NCI-H2196 treated with DMSO at 0.1 percent for 48 hours (cell line): ENCODE data around the gene NOS1.
"Not testable (repeated sequence)": the region's sequence is repeated elsewhere in the genome, so short reads cannot be mapped to it uniquely, and the experiment has no call there.

Experiments
- DNase-seq: peaks from one replicate; lab custom pipeline; 2025; ENCODE audit not compliant: unreplicated experiment; lab: John Stamatoyannopoulos, UW

The NOS1 gene

DNA sequence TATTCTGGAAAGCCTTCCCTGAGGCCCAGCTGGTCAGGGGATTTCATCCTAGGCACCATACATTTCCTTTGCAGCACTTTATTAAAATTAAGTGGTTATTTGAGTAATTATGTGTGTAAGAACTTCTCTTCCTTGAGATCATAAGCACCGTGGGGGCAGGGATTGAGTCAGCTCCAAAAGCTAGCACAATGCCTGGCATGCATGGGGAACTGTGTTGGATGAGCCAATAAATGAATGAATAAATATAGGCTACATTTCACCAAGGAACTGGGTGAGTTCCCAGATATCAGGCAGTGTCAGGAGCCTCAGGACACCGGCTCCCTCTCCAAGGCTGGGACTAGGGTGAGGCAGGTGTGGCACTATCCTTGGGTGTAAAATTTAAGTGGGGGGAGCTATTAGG lies 88.3 kb downstream of the NOS1 start:
- no peak for DNase-seq

DNA sequence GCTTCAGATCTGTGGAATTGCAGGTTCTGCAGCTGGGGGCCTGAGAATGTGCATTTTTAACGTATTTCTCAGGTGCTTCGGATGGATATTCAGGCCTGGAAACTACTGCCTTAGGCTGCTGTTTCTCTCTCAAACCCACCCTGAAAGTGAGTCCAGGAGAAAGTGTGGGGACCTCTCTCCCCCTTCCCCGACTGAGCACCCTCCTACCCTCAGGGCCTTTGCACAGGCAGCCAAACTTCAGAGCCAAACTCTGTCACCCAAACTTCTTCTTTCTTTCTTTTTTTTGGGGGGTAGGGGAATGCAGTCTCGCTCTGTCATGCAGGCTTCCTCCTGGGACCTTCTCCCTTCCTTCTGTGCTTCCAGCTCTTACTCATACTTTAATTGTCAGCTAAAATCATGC lies 88.7 kb downstream of the NOS1 start:
- DNase-seq, result no peak

DNA sequence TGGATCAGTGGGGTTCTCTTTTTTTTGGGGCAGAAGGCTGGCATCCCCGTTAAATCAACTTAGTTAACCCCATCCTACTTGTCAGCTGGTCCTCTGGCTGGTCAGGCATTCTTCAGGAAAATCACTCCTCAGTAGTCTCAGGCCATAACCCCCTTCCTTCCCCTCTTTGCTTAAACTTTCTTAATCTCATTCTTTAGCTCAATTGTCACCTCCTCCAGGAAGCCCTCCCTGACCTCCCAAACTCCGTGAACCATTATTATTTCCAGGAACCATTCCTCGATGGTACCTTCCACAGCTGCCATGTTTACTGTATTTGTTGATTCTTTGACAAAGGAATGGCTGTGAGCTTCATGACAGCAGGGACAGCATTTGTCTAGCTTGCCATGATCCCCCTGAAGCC lies 98.7 kb downstream of the NOS1 start:
- no peak for DNase-seq

DNA sequence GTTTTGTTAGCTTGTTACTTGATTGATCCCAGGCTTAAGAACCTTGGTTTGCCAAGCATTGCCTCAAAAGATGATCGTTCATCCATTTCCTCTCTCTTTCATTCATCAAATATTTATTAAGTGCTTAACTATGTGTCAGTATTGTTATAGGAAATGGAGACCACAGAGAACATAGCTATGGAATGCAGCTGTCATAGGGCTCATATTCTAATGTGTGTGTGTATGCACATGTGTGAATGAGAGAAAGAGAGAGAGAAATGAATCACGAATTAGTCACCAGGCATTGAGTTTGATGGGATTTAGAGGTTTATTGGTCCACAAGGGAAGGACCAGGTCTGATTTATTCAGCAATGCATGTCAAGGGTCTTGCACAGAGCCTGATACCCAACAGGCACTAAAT lies 100.2 kb downstream of the NOS1 start:
- no peak for DNase-seq

DNA sequence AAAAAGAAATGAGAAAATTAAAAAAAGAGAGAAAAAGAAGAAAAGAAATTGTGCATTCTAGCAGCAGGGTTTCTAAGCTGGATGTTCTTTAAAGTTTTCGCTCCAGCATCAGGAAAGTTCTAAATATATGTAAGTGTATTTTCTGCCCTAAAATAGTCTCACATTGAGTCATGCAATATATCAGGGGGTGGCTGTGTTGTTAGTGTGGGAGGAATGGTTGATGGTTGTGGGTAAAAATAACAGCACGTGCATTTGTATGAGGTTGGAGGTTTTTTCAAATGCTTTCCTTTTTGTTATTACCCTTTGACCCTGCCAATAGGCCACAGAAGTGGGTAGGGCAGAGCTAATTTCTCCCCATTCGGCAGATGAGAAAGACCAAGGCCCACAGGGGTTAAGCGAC lies 106.0 kb downstream of the NOS1 start:
- no peak for DNase-seq

DNA sequence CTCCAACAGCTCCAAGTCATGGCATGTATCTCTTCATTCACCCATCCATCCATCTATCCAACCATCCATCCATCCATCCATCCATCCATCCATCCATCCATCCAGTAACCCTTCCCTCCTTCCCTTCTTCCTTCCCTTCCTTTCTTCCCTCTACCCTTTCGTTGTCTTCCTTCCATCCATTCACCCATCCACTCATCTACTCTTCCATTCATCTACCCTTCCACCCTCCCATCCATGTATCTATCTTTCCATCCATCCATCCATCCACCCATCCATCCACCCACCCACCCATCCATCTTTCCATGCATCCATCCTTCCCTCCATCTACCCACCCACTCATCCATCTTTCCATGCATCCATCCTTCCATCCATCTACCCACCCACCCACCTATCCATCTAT lies 117.9 kb downstream of the NOS1 start:
- DNase-seq, result no peak

DNA sequence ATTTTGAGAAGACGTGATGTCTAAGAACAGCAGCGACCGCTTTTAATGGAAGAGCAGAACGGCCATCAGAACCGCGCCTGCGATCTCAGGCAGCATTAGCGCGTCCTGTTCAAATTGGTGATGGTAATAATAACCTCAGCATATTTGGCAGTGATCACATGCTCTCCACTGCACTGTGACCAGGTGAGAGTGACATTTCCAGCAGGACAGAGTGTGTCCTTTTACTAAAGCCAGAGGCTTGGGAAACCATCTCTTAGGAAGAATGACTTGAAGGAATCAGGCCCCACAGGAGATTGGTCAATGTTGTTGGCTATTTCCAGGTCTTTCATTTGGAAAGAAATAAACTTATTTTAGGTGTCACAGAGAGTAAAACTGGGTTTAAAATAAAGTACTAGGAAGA lies 119.7 kb downstream of the NOS1 start:
- DNase-seq, result no peak

DNA sequence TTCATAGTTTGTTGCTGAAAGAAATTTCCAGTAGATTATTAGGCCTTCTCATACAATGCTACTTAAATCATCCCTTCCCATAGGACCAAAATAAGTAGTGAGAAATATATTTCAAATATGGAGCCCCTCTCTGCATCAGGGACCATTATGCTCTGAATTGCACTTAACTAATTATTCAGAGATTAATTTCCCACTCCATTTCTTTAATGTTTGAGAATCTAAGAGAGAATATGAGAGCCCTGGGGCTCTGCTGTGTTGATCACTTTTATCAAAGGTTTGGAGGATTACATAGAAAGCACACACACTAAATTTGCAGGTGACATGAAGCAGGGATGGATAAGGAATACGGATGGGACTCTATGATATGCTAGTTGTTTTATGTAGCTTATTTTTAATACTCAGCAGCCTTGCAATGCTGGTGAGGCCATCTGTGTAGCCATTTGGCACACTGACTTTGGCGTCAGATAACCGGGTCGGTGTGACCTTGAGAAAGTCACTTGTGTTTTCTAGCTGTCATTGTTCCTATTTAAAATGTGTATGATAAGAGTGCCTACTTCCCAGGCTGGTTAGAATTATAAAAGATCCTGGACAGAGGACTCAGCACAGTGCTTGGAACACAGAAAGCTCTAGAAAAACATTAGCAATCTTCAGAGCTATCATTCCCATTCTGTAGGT lies 121.2 kb downstream of the NOS1 start:
- no peak for DNase-seq

DNA sequence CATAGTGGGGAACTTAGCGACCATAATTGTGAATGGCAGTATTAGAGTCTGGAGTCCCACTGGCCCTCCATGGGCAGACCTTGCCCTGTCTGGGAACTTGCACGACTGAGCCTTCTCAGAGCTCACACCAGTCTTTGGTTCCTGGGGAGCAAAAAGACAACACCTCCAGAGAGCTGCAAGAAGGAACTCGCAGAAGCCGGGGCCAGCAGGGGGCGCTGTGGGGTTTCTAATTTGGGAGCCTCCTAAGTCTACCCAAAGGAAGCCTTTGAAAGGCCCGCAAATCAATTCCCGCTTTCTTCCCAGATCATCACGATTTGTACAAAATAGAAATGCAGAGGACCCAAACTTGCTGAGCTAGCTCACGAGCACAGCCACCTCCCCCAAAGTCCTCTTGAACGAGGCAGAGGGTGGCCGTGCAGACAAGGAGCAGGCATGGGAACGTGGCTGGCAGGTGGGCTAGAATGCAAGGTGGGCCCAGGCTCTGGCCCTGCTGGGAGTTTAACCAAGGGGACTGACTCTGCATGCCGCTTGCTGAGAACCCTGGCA lies 124.9 kb downstream of the NOS1 start:
- peak; percentile 25 for DNase-seq

DNA sequence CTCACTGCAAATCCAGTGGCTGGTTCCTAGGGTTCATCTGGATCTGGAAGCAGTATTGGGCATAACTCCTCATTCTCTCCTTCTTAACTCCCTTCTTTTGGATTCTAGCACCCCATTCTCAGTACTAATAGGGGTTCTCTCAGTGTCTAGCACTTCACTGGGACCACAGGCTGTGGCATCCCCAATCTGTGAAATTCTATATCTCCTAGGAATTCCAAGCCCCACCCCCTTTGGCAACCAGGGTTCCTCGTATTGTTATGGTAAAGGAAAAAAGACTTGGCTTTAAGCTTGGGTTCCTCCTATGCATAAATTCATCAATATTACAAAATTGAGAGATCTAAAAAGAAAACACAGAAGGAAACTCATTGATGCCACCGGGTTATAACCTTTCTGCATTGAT lies 126.2 kb downstream of the NOS1 start:
- DNase-seq, result no peak

DNA sequence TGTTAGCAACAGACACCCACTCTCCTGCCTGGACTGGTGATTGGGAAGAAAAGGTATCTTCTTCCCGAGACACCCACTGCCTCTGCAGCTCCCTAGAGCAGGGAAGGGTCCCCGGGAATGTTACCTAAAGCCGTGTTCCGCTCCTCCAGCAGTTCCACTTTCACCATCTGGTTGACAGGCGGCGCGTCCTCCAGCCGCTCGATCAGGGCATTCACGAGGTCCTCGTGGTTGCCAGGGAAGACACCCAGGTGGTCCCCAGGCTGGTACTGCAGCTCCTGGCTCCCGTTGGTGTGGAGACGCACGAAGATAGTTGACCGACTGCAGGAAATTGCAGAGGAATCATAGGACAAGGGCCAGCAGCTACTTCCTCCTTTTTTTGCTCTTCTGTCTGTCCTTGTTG lies 127.0 kb downstream of the NOS1 start:
- DNase-seq, result no peak

DNA sequence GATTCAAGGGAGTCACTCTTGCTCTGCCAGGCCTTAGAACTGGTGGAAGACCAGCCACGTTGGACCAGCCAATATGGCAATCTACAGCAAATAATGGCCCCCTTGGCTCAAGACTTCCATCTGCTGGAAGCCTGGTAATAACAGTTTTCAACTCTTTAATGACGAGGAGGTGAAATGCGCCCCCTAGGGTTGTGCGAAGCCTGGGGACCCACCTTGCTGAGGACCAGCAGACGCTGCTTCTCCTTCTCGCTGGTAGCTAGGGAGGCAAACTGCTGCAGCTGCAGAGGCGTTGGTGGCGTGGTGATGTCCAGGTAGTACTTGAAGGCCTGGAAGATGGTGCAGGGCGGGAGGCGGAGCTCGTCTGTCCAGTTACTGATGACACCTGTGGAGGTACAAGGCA lies 129.7 kb downstream of the NOS1 start:
- no peak for DNase-seq

DNA sequence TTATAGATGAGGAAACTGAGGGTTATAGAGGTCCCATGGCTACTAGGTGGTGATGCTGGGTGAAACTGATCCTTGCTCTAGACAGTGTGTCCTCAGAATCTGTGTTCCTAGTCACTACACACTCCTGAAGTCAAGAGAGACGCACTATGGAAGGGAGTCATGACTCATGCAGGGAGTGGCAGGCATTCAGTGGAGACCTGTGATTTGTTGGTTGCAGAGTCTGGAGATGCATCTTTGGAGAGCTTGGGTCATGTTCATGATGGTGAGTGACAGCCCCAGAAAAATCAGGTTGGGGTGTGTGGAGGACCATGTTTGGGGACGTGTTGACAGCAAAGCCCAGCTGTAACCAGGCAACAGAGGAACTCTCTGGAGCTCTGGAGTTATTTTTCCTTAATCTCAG lies 133.2 kb downstream of the NOS1 start:
- DNase-seq, result no peak

DNA sequence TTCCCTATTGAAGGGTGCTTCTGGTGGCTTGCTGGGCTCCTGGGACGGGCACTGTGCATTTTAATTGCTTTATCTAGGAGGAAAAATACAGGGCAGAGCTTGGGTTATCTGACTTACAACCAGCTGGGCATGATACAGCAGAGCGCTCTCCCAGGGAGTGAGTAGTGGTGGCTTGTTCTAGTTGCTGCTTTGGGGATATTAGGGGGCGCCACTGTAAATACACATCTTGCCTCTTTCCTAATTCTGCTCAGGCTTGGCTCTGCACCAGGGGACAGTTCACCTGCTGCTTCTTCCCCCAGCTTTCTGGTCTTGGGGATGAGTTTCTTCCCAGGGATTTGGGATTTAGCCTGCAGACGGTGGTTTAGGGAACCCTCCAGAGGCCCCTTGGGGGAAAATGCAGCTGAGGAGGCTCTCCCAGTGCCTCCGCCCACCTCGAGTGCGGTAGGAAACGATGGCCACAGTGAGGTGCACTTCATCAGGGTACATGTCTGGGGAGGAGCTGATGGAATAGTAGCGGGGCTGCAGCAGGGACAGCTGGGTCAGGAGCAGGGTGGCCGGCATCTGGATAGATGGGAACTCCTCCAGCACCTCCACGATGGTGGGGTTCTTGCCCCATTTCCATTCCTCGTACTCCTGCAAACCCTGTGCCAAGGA lies 134.3 kb downstream of the NOS1 start:
- DNase-seq, result no peak

DNA sequence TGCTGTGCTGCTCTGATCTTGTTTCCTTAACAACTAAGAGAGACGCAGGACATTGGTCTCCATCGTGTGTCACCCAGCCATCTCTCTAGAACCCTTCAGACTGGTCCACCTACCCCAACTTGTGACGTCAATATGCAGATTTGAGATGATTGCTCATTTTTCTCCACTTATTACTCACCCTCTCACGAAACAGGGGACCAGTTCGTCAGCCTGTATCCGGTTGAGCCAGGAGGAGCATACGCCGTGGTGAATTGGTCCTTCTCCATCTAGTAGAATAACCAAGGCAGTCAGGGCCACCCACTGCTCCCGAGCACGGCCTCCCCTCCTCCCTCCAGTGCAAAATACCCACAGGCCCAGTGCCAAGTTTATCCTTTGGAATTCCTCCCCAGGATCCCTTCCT lies 134.9 kb downstream of the NOS1 start:
- no peak for DNase-seq

DNA sequence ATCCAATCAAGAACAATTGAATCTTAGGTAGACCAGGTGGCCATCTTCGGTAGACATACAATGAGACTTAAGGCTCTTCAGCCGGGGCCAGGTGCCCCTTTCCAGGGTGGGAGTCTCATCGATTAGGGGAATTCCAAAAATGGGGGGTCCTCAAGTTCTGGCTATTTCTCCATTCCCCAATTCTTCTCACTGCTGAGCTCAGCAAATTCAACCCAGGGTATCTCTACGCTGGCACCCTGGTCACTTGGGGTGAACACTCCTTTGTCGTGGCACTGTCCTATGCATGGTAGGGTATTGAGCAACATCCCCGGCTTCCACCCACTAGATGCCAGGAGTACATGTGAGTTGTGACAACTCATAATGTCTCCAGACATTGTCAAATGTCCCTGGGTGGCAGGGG lies 136.2 kb downstream of the NOS1 start:
- no peak for DNase-seq

DNA sequence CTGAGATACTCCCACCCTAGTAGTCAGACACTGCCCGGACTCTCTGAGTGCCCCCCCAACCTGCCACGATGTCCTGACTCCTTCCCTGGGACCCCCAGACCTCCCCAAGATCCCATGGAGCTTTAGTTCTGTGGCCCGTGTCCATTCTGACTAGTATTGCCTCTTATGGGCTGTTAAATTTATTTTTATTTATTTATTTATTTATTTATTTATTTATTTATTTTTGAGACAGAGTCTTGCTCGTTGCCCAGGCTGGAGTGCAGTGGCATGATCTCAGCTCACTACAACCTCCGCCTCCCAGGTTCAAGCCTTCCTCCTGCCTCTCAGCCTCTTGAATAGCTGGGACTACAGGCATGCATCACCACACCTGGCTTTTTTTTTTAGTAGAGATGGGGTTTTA lies 140.5 kb downstream of the NOS1 start:
- not testable (repeated sequence) for DNase-seq

DNA sequence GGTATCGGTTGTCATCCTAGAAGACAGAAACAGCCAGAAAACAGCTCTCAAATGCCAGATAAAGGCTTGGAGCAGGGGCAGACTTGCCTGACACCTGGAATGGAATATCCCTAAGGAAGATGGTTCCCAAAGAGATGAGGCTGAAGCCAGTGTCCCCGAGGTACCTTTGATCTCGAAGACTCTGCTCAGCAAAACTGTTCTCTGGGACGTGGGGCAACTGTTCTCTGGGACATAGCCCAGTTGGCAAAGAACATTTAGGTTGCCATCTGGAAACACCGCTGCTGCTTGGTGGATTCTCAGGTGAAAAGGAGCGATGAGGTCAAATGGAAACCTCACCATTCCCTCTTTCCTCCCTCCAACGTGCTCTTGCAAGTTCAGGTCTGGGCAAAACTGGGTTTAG lies 143.3 kb downstream of the NOS1 start:
- DNase-seq, result no peak

DNA sequence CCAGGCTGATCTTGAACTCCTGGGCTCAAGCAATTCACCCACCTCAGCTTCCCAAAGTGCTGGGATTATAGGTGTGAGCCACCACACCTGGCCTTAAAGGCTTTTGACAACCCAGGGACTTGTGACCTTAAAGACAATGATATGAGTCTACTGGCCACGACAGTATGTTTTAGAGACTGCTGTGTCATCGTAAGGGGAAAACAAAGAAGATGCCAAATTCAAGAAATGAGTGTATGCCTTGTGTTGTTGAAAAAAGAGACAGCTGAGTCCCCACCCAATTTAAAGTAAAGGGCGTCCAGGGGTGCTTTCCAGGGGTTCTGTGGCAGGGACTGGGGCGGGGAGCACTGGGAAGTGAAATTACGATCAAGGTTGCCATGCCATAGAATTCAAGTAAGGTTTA lies 144.7 kb downstream of the NOS1 start:
- DNase-seq, result no peak

DNA sequence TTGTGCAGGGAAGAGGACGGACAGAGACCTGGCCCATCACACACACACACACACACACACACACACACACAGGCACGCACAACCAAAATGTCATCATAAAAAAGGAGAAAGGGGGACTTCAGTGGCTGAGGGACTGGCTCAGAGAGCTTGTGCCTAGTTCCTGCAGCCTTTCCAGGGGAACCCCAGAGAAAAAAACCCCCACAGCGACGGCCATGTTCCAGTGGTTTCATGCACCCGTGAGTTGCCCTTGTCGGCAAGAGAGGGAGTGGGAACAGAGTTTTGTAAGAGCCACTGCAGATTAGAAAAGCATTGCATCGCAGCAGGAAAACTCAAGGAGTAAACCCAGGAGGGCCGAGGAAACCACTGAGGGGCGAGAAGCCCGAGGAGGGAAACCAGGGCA lies 146.6 kb downstream of the NOS1 start:
- no peak for DNase-seq

DNA sequence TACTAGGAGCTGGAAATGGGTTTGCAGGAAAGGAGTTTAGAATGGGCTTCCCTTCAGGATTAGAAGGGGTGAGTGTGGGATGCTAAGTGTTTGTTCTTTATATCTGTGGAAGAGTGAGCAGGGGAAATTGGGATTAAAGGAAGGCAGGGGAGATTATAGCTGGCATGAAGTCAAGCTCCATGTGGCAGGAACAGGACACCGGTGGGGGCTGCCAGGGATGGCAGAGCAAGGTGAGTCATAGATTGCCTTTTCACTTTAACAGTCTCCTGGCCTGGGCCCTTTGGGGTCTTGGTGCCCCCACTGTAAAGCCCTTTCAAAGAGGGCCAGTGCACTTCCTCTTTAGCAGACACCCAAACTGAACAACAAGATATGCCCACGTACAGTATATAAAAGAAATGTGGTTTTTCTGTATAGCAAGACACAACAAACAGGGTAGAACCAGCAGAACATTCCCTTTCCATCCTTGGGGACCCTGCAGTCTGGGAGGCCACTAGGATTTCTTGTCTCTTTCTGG lies 148.1 kb downstream of the NOS1 start:
- DNase-seq, result no peak

DNA sequence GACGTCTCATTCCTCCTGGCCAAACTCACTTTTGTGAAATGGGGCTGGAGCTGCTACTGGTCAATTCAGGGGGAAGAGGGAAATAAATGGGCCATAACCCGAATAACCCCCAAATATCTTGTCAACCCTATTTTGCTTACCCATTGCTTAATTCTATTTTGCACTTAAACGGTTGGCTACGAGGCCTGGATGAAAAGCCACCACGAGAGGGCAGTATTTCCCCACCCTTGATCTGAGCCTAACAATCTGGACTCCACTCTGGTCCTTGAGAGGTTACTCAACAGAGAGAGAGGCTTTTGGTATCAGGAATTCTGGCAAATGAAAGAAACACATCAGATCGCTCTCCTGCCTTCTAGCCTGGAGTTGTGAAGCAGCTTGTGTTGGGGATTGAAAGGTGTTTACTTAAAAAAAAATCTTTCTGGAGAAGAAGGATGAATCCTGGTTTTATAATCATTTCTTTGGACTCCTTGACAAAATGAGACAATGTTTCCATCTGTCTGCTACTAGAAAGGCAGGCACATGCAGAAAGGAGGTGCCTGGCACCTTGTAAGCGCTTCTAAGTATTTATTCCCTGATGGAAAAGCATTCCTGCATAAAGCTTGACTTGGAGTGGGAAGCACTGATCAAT lies 148.7 kb downstream of the NOS1 start:
- peak; percentile 42 for DNase-seq
